Left renal cortex interstitium (tissue), 4 donors: Measurements from ENCODE around the gene VSTM2B. TPM values are rescaled to one million over a fixed set of nuclear protein-coding genes. Genes with fewer than 3 reads are reported as not detected.

ENCODE experiments used
- DNase-seq, 4 donors: peaks; one replicate each; pipeline ENCODE4 v3.0.0-alpha.2; 2013; ENCODE audit warnings: low read depth in 4 of 4, low spot score in 2 of 4, missing footprints in 1 of 4
- polyA plus RNA-seq, 4 donors: library from polyadenylated mRNA; unstranded; fragments of 120-200 nt; gene quantifications; one replicate each; pipeline ENCODE4 v1.2.1, GENCODE V29; 2013; ENCODE audit not compliant: insufficient read length in 4 of 4

Gene VSTM2B
- polyA plus RNA-seq, 4 donors, result 0.32 to 1.2 (median 0.40) TPM

DNA sequence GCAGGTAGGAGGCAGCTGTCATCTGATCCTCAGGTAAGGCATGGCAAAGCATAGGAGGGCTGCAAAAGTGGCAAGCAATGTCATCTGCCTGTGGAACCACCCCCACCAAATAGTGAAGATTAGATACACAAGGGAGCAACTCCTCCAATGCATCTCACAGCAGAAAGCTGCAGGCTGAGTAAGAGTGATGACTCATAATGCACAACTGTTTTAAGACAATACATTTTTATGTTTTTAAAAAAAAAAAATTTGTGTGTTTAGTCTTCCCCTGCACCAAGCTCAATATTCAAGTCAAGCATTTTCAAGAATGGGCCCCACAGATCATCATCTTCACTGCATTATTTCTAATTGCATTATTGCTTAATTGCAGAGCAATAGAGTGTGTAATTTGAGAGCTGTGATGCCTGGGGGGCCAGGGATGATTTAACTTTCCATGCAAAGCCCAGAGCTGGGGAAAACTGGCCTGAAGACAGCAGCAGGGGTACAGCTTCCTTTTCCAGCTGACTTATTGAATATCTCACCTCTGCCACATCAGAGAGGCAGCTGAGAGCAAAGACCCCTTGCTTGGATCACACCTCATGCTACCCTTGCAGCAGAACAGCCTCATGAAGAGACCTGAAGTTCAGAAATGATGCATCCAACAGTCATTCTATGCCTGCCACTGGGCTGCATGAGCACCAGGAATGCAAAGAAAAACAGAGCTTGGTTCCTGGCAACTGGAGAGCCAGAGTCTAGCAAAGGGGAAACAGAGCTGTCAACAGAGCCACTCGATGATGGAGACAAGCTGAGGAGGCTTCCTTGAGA lies 57.6 kb downstream of the VSTM2B start:
- DNase-seq, result no peak

- DNase-seq, result no peak
Observed at GRCh38 chr19:29586401-29586800, 60.6 kb downstream of the VSTM2B start.

- no peak for DNase-seq
Observed at GRCh38 chr19:29587059-29587458, 61.3 kb downstream of the VSTM2B start.

DNA sequence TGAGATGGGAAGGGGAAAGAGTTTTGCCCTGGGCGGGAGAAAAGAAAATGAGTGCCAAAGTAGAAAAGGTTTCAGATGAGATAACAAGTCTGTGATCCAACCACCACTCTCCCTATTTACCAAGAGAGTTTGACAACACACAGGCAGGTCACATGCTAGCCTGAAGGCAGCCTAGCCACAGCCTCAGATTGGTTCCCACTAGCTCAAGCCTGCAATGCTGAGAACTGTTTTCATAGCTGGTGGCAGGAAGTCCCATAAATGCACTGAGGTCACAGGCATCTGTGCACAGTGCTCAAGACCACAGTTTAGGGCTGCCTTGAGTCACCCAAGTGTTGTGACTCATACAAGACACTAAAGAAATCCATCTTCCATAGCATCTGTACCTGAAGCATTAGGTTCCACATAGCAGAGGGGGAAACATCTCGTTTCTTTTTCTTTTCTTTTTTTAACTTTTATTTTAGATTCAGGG lies 61.8 kb downstream of the VSTM2B start:
- DNase-seq, result no peak

DNA sequence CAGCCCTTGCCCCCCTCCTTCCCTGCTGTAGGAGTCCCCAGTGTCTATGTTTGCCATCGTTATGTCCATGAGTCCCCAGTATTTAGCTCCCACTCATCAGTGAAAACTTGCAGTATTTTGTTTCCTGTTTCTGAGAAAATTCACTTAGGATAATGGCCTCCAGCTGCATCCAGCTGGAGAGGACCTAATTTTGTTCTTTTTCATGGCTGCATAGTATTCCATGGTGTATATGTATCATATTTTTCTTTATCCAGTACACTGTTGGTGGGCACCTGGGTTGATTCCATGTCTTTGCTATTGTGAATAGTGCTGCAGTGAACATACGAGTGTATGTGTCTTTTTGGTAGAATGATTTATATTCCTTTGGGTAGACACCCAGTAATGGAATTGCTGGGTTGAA lies 62.3 kb downstream of the VSTM2B start:
- DNase-seq, result no peak

DNA sequence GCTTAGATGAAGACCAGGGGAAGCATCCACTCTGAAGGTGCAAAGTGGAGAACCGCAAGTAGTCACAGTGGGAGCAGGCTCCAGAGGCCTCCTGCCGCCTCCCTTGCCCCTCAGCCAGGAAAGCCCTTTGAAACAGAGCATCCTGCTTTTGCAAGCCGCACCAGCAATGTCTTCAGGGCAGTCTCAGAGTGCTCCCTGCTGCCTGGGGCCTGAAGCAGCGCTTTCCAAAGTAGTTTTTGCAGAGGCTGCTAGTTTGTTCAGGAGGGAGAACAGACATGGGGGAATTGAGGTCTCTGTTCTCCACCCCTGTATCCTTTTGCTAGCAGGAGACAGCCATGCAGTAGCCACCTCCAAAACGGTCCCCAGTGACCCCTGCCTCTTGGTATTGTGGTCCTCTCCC lies 64.5 kb downstream of the VSTM2B start:
- no peak for DNase-seq

- no peak for DNase-seq
Observed at GRCh38 chr19:29591670-29592069, 65.9 kb downstream of the VSTM2B start.

DNA sequence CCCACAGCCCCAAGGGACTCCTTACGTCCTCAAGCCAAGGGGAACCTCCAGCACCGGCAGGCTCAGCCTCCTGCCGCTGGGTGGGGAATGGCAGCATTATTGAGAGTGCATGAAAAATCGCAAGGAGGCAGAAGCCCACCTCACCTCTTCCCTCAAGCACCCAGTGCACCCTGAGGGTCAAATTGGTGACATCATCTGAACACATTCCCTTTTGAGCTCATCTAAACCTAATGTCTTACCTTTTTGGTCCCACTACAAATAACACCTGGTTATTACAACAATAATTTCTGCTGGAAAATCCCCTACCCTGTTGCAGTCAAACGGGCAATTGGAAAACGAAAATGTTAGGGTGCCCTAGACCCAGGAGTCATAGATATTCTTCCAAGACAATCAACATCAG lies 68.1 kb downstream of the VSTM2B start:
- no peak for DNase-seq

DNA sequence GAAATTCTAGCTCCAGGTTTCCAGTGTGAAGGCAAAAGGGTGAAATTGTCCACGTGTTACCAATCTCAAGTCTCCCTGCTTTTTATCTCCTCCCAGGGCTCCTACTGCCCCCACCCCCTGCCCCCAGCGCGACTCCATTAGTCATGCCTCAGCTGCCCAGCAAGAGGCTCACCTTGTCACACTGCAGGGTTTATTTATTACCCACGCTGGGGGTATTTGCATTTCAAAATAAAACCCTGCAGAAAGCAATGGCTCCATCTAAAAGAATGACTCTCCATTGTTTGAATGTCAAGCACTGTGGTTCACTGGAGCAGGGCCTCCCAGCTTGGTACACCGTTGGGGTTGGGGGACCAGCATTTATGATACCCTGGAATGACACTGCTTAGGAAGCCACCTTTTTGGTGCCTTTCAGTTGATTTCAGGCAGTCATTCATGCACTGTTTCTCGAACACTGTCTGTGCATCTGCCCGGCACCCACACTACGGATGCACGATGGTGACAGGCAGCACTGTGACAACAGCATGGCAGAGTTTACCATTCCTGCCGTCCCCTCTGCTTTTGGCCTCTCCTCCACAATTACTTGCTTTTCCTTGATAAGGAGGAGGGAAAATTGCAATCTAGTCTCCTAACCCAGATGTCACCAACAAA lies 70.4 kb downstream of the VSTM2B start:
- DNase-seq, result no peak

DNA sequence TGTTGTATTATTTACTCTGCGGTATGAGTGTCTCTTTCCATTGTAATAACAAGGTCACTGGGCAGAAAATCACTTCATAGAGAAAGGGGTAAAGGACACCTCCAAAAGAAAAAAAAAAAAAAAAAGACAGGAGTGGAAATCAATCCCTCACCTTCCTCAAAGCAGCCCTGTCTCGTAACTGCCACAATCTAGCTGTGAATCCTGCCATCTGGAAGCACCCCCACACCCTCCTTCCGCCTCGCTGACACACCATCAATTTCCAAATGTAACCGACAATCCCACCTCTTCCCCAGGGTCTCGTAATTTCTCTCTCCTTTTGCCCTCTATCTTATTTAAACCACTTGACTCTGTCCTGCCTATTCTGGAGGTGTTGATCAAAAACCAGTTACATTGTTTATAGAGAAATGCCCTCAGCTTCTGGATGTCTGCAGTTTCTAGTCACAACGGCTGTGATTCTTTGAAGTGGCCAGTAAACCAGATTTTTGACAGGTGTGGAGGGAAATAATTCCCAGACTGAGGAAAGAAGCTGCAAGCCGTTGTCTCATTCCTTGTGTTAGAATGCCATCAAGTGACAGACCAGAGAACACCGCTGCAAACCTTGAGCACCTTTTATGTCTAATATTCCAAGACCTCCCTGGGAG lies 71.2 kb downstream of the VSTM2B start:
- DNase-seq, result peak in 1 of 4 donors; percentile 51

- no peak for DNase-seq
Observed at GRCh38 chr19:29598036-29598435, 72.2 kb downstream of the VSTM2B start.

GRCh38 chr19:29598496-29598895 lies 72.7 kb downstream of the VSTM2B start:
- DNase-seq, result no peak

DNA sequence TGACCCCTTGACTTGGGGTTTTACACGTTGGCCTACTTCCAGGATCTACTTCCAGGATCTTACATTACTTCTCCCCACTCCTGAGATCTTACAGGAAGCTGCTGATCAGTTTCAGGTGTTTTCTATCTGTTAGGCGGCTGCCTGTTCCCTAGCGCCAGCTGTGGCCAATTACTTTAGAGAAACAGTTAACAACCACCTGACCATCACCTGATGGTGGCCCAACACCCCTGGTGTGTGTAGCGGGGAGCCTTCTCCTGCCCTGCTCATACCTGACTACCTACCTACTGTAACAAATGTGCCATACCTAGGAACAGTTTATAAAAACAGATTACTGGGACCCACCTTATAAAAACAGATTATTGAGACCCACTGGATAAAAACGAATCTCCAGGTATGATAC lies 77.5 kb downstream of the VSTM2B start:
- DNase-seq, result no peak

GRCh38 chr19:29605653-29606419 lies 80.0 kb downstream of the VSTM2B start, which contains the start of gene POP4:
Gene POP4 (plus strand): TSS chr19:29606283. CDS start chr19:29606319, 36 bp downstream.
- peak; percentile 95 to 97 (median 96) for DNase-seq

DNA sequence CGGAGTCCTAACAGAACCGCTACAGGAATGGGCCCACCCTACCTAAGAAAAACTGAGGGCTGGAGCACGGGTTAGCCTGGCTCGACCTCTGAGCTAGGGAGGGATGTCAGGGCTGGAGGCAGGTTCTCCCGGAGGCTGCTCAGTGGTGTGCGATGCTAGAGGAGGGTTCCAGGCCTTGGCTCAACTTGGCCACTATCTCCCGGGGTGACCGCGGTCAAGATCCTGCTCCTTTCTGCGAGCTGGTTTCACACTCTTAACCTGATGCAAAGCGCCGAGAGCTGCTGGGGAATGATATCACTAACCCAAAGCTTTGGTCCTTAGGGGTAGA lies 80.6 kb downstream of the VSTM2B start:
- DNase-seq, result no peak

GRCh38 chr19:29609636-29610035 lies 83.8 kb downstream of the VSTM2B start:
- DNase-seq, result no peak

- no peak for DNase-seq
Observed at GRCh38 chr19:29610213-29610573, 84.4 kb downstream of the VSTM2B start.

DNA sequence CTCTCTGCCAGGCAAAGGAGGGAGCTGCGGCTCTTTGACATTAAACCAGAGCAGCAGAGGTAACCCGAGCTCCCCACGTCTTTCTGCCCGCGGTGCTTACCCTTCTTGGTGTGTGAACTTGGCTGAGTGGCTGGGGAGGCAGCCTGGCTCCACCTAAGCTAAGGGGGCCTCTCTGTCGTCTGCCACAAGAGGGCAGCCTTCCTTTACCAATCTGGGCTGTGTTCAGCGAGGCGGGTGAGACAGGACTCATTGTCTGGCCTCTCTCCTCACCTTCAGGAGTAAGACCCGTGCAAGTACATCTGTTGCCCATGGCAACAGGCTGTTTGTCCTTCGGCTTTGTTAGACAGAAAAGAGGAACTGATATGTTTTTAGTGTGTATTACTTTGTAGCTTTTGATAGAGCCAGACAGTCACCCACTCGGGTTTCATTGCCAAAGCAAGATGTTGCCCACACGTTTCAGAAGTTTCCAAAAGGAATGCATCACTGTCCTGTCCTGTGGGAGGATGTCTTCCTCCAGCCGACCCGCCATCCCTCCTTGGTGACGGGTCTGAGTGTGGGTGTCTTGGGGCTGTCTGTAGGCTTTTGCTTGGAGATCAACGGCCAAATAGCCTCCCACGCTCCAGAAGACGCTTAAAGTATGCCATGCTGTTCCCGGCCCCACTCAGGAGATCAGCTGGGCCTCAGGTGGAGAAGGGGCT lies 84.9 kb downstream of the VSTM2B start:
- DNase-seq, result peak in 2 of 4 donors; percentile 59 to 69

- no peak for DNase-seq
Observed at GRCh38 chr19:29612121-29612520, 86.3 kb downstream of the VSTM2B start.
